Ascending aorta (tissue), 2 donors: Measurements from ENCODE around the gene REELD1. TPM values are rescaled to one million over a fixed set of nuclear protein-coding genes. Genes with fewer than 3 reads are reported as not detected.

Source experiments
- DNase-seq, 2 donors: peaks; one replicate each; pipeline ENCODE4 v3.0.0-alpha.2; 2019; ENCODE audit warnings: low spot score in 2 of 2
- H3K27ac ChIP-seq, 2 donors: fragments of 200-600 bp; sonication (generic); one replicate each; pipeline ENCODE4 v1.5.1; 2016 to 2017; ENCODE audit warnings: mild to moderate bottlenecking in 1 of 2
- H3K27me3 ChIP-seq: fragments of 200-600 bp; sonication (generic); one replicate; pipeline ENCODE4 v1.5.1; 2017
- H3K36me3 ChIP-seq, 2 donors: fragments of 200-600 bp; sonication (generic); one replicate each; pipeline ENCODE4 v1.5.1; 2016
- H3K4me1 ChIP-seq, 2 donors: fragments of 200-600 bp; sonication (generic); one replicate each; pipeline ENCODE4 v1.5.1; 2016 to 2017; ENCODE audit warnings: mild to moderate bottlenecking in 1 of 2
- H3K4me3 ChIP-seq, 2 donors: fragments of 200-600 bp; sonication (generic); one replicate each; pipeline ENCODE4 v1.5.1; 2016 to 2017; ENCODE audit warnings: mild to moderate bottlenecking in 1 of 2
- H3K9me3 ChIP-seq, 2 donors: fragments of 200-600 bp; sonication (generic); one replicate each; pipeline ENCODE4 v1.5.1; 2016
- intact Hi-C: fragments of 100-400 bp; cut with DNase I; formaldehyde crosslinking; loops from one replicate; pipeline ENCODE4 v1.15.1; 2023
- total RNA-seq: library from RNA; depleted of rRNA; stranded (reverse); fragments of >200 nt; gene quantifications from one replicate; pipeline ENCODE4 v1.1.0, GENCODE V29; 2016
- TF ChIP-seq, protein P1 (sequence below), 3 experiments: fragments of 200-600 bp in 2 of 3; fragments of 450-650 bp in 1 of 3; sonication (generic) in 2 of 3; IDR thresholded peaks; one replicate each; pipeline ENCODE4 v1.5.1; 2016 to 2019; ENCODE audit warnings: antibody characterized with exemption in 3 of 3, mild to moderate bottlenecking in 1 of 3, moderate library complexity in 1 of 3

The REELD1 gene
- total RNA-seq, 1 donor from 2014 or later: not detected

GRCh38 chr4:146252969-146253611, 38.8 kb downstream of the REELD1 start:
- intact Hi-C loops: no loop called here
- Histone ChIP-seq H3K4me3 (no peak overlapping the region), H3K27ac (no peak overlapping the region), H3K9me3 (no peaks in the 10 kb centered on the region), H3K27me3 (no peaks in the 10 kb centered on the region), H3K36me3 (peaks cover 0 to 1% of the 10 kb centered on the region in 2 donors), H3K4me1 (no peaks in the 10 kb centered on the region)
- DNase-seq: no peak
- TF ChIP-seq, protein P1, sequence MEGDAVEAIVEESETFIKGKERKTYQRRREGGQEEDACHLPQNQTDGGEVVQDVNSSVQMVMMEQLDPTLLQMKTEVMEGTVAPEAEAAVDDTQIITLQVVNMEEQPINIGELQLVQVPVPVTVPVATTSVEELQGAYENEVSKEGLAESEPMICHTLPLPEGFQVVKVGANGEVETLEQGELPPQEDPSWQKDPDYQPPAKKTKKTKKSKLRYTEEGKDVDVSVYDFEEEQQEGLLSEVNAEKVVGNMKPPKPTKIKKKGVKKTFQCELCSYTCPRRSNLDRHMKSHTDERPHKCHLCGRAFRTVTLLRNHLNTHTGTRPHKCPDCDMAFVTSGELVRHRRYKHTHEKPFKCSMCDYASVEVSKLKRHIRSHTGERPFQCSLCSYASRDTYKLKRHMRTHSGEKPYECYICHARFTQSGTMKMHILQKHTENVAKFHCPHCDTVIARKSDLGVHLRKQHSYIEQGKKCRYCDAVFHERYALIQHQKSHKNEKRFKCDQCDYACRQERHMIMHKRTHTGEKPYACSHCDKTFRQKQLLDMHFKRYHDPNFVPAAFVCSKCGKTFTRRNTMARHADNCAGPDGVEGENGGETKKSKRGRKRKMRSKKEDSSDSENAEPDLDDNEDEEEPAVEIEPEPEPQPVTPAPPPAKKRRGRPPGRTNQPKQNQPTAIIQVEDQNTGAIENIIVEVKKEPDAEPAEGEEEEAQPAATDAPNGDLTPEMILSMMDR (IDR thresholded peaks at IDR 0.05): no peak

DNA sequence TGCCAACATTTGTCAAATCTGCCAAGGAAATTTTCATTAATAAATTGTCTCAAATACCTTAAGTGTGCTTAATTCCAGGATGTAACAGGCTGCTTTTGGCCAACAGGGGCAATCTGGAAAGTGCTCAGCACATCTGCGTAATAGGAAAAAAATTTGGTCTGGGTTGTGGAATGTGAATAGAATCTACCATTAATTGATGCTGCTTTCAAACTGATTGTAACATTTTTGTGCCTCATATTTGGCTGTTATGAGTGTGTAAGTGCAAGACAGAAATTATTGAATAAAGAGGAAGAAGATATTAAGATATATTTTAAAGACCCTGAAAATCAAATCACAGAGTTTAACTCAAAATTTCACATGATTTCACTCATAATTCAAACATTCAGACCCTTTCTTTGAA, 41.1 kb downstream of the REELD1 start:
- TF ChIP-seq, protein P1 (IDR thresholded peaks at IDR 0.05): no peak
- intact Hi-C loops: no loop called here
- Histone ChIP-seq H3K27me3 (no peaks in the 10 kb centered on the region), H3K27ac (no peak overlapping the region), H3K4me3 (no peak overlapping the region), H3K36me3 (peaks cover 0 to 3% of the 10 kb centered on the region in 2 donors), H3K9me3 (no peaks in the 10 kb centered on the region), H3K4me1 (no peaks in the 10 kb centered on the region)
- no peak for DNase-seq

GRCh38 chr4:146255874-146256273, 41.5 kb downstream of the REELD1 start:
- intact Hi-C loops: no loop called here
- Histone ChIP-seq H3K4me3 (no peak overlapping the region), H3K9me3 (no peaks in the 10 kb centered on the region), H3K27ac (no peak overlapping the region), H3K4me1 (no peaks in the 10 kb centered on the region), H3K36me3 (peaks cover 0 to 3% of the 10 kb centered on the region in 2 donors), H3K27me3 (no peaks in the 10 kb centered on the region)
- DNase-seq: no peak
- TF ChIP-seq, protein P1 (IDR thresholded peaks at IDR 0.05): no peak

GRCh38 chr4:146256328-146256727, 42.0 kb downstream of the REELD1 start:
- no peak overlapping the region for H3K27ac ChIP-seq
- H3K4me1 ChIP-seq: no peaks in the 10 kb centered on the region
- no peak overlapping the region for H3K4me3 ChIP-seq
- no peaks in the 10 kb centered on the region for H3K9me3 ChIP-seq
- TF ChIP-seq, protein P1 (IDR thresholded peaks at IDR 0.05): no peak
- intact Hi-C loops: no loop called here
- H3K36me3 ChIP-seq: peaks cover 0 to 3% of the 10 kb centered on the region in 2 donors
- no peaks in the 10 kb centered on the region for H3K27me3 ChIP-seq
- DNase-seq: no peak

- H3K4me3 ChIP-seq: no peak overlapping the region
- no peaks in the 10 kb centered on the region for H3K27me3 ChIP-seq
- H3K9me3 ChIP-seq: no peaks in the 10 kb centered on the region
- no peak overlapping the region for H3K27ac ChIP-seq
- DNase-seq: no peak
- peaks cover 0 to 3% of the 10 kb centered on the region in 2 donors for H3K36me3 ChIP-seq
- TF ChIP-seq, protein P1 (IDR thresholded peaks at IDR 0.05): no peak
- intact Hi-C loops: no loop called here
- no peaks in the 10 kb centered on the region for H3K4me1 ChIP-seq
Measured at GRCh38 chr4:146257511-146257910, 43.2 kb downstream of the REELD1 start.
